Ishikawa (cell line): Measurements from ENCODE around the gene TSPAN18.

Source experiments
- CEBPB ChIP-seq: IDR thresholded peaks from 2 replicates; pipeline ENCODE4 v1.6.1; 2012
- EGR1 ChIP-seq: IDR thresholded peaks from 2 replicates; pipeline ENCODE4 v1.6.1; 2012
- FOXM1 ChIP-seq: IDR thresholded peaks from 2 replicates; pipeline ENCODE4 v1.6.1; 2012; ENCODE audit warnings: low read depth, borderline replicate concordance
- NFIC ChIP-seq: IDR thresholded peaks from 2 replicates; pipeline ENCODE4 v1.6.1; 2012
- RAD21 ChIP-seq: IDR thresholded peaks from 2 replicates; pipeline ENCODE4 v1.6.1; 2012; ENCODE audit warnings: low read depth
- TF ChIP-seq, protein P1 (sequence below): IDR thresholded peaks from 2 replicates; pipeline ENCODE4 v1.6.1; 2012
- TF ChIP-seq, protein P2 (sequence below): IDR thresholded peaks from 2 replicates; pipeline ENCODE4 v1.6.1; 2012; ENCODE audit warnings: low read depth, mild to moderate bottlenecking

- TF ChIP-seq RAD21: no peak
- TF ChIP-seq CEBPB: no peak
- TF ChIP-seq, protein P1, sequence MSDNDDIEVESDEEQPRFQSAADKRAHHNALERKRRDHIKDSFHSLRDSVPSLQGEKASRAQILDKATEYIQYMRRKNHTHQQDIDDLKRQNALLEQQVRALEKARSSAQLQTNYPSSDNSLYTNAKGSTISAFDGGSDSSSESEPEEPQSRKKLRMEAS: no peak
- TF ChIP-seq, protein P2, sequence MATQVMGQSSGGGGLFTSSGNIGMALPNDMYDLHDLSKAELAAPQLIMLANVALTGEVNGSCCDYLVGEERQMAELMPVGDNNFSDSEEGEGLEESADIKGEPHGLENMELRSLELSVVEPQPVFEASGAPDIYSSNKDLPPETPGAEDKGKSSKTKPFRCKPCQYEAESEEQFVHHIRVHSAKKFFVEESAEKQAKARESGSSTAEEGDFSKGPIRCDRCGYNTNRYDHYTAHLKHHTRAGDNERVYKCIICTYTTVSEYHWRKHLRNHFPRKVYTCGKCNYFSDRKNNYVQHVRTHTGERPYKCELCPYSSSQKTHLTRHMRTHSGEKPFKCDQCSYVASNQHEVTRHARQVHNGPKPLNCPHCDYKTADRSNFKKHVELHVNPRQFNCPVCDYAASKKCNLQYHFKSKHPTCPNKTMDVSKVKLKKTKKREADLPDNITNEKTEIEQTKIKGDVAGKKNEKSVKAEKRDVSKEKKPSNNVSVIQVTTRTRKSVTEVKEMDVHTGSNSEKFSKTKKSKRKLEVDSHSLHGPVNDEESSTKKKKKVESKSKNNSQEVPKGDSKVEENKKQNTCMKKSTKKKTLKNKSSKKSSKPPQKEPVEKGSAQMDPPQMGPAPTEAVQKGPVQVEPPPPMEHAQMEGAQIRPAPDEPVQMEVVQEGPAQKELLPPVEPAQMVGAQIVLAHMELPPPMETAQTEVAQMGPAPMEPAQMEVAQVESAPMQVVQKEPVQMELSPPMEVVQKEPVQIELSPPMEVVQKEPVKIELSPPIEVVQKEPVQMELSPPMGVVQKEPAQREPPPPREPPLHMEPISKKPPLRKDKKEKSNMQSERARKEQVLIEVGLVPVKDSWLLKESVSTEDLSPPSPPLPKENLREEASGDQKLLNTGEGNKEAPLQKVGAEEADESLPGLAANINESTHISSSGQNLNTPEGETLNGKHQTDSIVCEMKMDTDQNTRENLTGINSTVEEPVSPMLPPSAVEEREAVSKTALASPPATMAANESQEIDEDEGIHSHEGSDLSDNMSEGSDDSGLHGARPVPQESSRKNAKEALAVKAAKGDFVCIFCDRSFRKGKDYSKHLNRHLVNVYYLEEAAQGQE: no peak
- no peak for TF ChIP-seq NFIC
- no peak for TF ChIP-seq FOXM1
- no peak for TF ChIP-seq EGR1
These were observed 139.5 kb downstream of the TSPAN18 start for GRCh38 chr11:44866286-44866685.
